ENCODE data around the gene ROBO1. TPM values are rescaled to one million over a fixed set of nuclear protein-coding genes. Genes with fewer than 3 reads are reported as not detected.
A peak's percentile ranks its signal among the peaks of the same experiment; 100 is the strongest.

The ROBO1 gene
- total and polyA plus RNA-seq, 2 experiments from 2014 or later, result 18.8 to 31.9 TPM

DNA sequence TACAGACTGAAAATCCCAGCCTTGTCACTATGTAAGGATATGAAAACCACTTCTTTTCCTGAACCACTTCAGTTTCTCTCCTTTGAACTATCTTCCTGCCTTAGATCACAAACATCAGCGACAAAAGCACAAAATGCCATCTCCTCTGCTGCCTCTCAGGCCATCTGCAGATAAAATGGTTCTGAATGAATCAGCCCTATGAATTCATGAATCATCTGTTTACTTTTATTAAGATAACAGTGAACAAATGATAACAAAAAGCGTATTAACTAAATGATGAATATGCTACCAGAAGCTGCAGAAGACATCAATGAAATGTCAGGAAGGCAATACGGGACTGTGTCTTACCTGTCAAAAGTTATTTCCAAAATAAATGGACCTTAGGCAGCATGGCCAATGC is 928.1 kb downstream of the ROBO1 start:
- Histone ChIP-seq H3K27me3 (replicated peaks; ENCODE audit: insufficient read depth) (no peaks in the 10 kb centered on the region), H3F3A (ENCODE audit: insufficient read depth) (no peaks in the 10 kb centered on the region), H3K27ac (no peak overlapping the region), H3K79me2 (ENCODE audit: insufficient read depth) (no peaks in the 10 kb centered on the region), H3K4me1 (ENCODE audit: insufficient read depth) (peaks cover 5% of the 10 kb centered on the region; the same call in 1 of the 2 replicates), H3K36me3 (ENCODE audit: low read depth) (no peaks in the 10 kb centered on the region), H3K9me2 (ENCODE audit: insufficient read depth) (no peaks in the 10 kb centered on the region), H3K9me3 (ENCODE audit: low read depth) (no peaks in the 10 kb centered on the region), H2AFZ (no peak overlapping the region), H3K9ac (no peak overlapping the region), H3K4me2 (ENCODE audit: unreplicated experiment) (no peak overlapping the region), H4K20me1 (ENCODE audit: insufficient read depth) (no peaks in the 10 kb centered on the region), H3K4me3 (no peak overlapping the region)
- TF ChIP-seq EZH2 (IDR thresholded peaks at IDR 0.05; ENCODE audit: insufficient read depth, poor library complexity, severe bottlenecking) (no peak), EZH2phosphoT487 (IDR thresholded peaks at IDR 0.05; ENCODE audit: insufficient read depth, low read depth) (no peak)
- whole genome bisulfite sequencing, 2 experiments (ENCODE audit: low coverage in 1 of 2, low lambda C conversion rate in 2 of 2, missing lambda C conversion rate in 2 of 2), result 32 to 36% methylated on average over 3 of the region's 3 CpGs
- in situ Hi-C loops (cut with MboI), result no loop called here
- peak; percentile 25 for DNase-seq

DNA sequence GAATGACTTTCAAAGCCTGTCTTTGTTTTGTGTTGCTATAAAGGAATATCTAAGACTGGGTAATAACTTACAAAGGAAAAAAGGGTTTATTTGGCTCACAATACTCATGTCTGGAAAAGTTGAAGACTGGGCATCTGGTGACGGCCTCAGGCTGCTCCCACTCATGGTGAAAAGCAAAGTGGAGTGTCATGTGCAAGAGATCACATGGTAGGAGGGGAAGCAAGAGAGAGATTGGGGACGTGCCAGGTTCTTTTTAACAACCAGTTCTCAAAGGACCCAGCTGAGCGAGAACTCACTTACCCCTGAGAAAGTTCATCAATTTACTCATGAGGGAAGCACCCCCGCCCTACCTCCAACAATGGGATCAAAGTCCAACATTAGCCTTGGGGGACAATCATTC is 929.4 kb downstream of the ROBO1 start:
- no peak for DNase-seq
- H3K79me2 ChIP-seq (ENCODE audit: insufficient read depth), result no peaks in the 10 kb centered on the region
- in situ Hi-C loops (cut with MboI), result no loop called here
- H4K20me1 ChIP-seq (ENCODE audit: insufficient read depth), result no peaks in the 10 kb centered on the region
- H3K9ac ChIP-seq, result no peak overlapping the region
- H3K27ac ChIP-seq, result no peak overlapping the region
- H3K4me3 ChIP-seq, result no peak overlapping the region
- no peaks in the 10 kb centered on the region for H3F3A ChIP-seq (ENCODE audit: insufficient read depth)
- peaks cover 5% of the 10 kb centered on the region; the same call in 1 of the 2 replicates for H3K4me1 ChIP-seq (ENCODE audit: insufficient read depth)
- H3K27me3 ChIP-seq (replicated peaks; ENCODE audit: insufficient read depth), result no peaks in the 10 kb centered on the region
- no peak overlapping the region for H2AFZ ChIP-seq
- TF ChIP-seq EZH2phosphoT487 (IDR thresholded peaks at IDR 0.05; ENCODE audit: insufficient read depth, low read depth) (no peak), EZH2 (IDR thresholded peaks at IDR 0.05; ENCODE audit: insufficient read depth, poor library complexity, severe bottlenecking) (no peak)
- no peaks in the 10 kb centered on the region for H3K9me3 ChIP-seq (ENCODE audit: low read depth)
- H3K36me3 ChIP-seq (ENCODE audit: low read depth), result no peaks in the 10 kb centered on the region
- whole genome bisulfite sequencing, 2 experiments (ENCODE audit: low coverage in 1 of 2, low lambda C conversion rate in 2 of 2, missing lambda C conversion rate in 2 of 2), result 95 to 97% methylated on average over 4 of the region's 4 CpGs
- no peaks in the 10 kb centered on the region for H3K9me2 ChIP-seq (ENCODE audit: insufficient read depth)
- no peak overlapping the region for H3K4me2 ChIP-seq (ENCODE audit: unreplicated experiment)

DNA sequence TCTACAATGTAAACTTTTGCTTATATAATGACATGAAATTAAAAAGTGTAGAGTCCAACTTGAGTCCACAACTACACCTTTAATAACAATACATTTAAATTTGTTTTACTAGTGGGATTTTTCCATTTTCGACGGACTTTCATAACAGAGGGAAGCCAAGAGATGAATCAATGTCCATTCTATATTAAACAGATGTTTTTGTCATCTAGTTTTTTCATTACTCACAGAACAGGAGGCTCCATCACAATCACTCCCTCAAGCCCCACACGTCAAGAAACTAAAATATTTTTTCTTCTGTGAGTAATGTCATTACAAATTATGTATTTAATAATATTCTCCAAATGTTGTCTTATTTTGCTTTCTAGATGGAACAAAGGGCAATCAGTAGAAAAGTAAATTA is 932.9 kb downstream of the ROBO1 start:
- 79 to 84% methylated on average over 3 of the region's 3 CpGs for WGBS, 2 experiments (ENCODE audit: low coverage in 1 of 2, low lambda C conversion rate in 2 of 2, missing lambda C conversion rate in 2 of 2)
- in situ Hi-C loops (cut with MboI), result no loop called here

DNA sequence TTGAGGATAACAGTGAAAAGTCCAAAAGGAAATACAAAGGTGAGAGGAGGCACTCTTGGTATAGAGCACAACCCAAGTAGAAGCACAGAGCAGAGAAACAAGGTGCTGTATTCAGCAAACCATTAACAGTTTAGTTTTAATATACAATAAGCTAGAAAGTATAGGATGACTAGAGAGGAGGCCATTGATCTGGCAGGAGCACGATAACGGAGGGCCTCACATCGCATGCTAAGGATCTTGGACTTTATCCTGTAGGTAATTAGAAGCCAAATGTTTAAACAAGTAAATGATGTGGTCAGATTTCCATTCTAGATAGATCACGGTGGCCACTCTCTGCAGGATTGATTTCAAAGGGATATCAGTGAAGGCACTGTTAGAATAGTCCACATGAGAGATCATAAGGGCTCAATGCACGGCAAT is 935.0 kb downstream of the ROBO1 start:
- Histone ChIP-seq H3K36me3 (ENCODE audit: low read depth) (no peaks in the 10 kb centered on the region), H4K20me1 (ENCODE audit: insufficient read depth) (no peaks in the 10 kb centered on the region), H3K4me3 (no peak overlapping the region), H3K27me3 (replicated peaks; ENCODE audit: insufficient read depth) (no peaks in the 10 kb centered on the region), H3K27ac (no peak overlapping the region), H3F3A (ENCODE audit: insufficient read depth) (no peaks in the 10 kb centered on the region), H3K9ac (no peak overlapping the region), H3K4me1 (ENCODE audit: insufficient read depth) (no peaks in the 10 kb centered on the region), H3K79me2 (ENCODE audit: insufficient read depth) (no peaks in the 10 kb centered on the region), H3K9me2 (ENCODE audit: insufficient read depth) (no peaks in the 10 kb centered on the region), H3K9me3 (ENCODE audit: low read depth) (no peaks in the 10 kb centered on the region), H3K4me2 (ENCODE audit: unreplicated experiment) (no peak overlapping the region), H2AFZ (no peak overlapping the region)
- TF ChIP-seq EZH2phosphoT487 (IDR thresholded peaks at IDR 0.05; ENCODE audit: insufficient read depth, low read depth) (no peak), EZH2 (IDR thresholded peaks at IDR 0.05; ENCODE audit: insufficient read depth, poor library complexity, severe bottlenecking) (no peak)
- in situ Hi-C loops (cut with MboI), result no loop called here
- 95% methylated on average over 5 of the region's 5 CpGs for WGBS, 2 experiments (ENCODE audit: low coverage in 1 of 2, low lambda C conversion rate in 2 of 2, missing lambda C conversion rate in 2 of 2)
- no peak for DNase-seq

More for the DNA sequence above, 932.9 kb downstream of the ROBO1 start:
- Histone ChIP-seq H3K27me3 (replicated peaks; ENCODE audit: insufficient read depth) (no peaks in the 10 kb centered on the region), H3K27ac (no peak overlapping the region), H3K4me1 (ENCODE audit: insufficient read depth) (peaks cover 5% of the 10 kb centered on the region; the same call in 1 of the 2 replicates), H3K36me3 (ENCODE audit: low read depth) (no peaks in the 10 kb centered on the region), H3K9me2 (ENCODE audit: insufficient read depth) (no peaks in the 10 kb centered on the region), H2AFZ (no peak overlapping the region), H3K4me2 (ENCODE audit: unreplicated experiment) (no peak overlapping the region), H3K4me3 (no peak overlapping the region), H3F3A (ENCODE audit: insufficient read depth) (no peaks in the 10 kb centered on the region), H3K9me3 (ENCODE audit: low read depth) (no peaks in the 10 kb centered on the region), H3K9ac (no peak overlapping the region), H3K79me2 (ENCODE audit: insufficient read depth) (no peaks in the 10 kb centered on the region), H4K20me1 (ENCODE audit: insufficient read depth) (no peaks in the 10 kb centered on the region)
- TF ChIP-seq EZH2 (IDR thresholded peaks at IDR 0.05; ENCODE audit: insufficient read depth, poor library complexity, severe bottlenecking) (no peak), EZH2phosphoT487 (IDR thresholded peaks at IDR 0.05; ENCODE audit: insufficient read depth, low read depth) (no peak)
- DNase-seq, result no peak
